Trophoblast cell (in vitro differentiated cells and primary cell): ENCODE measurements around the gene KCNIP4.

ENCODE experiments used
- DNase-seq, 2 donors: peaks; one replicate each; pipeline ENCODE4 v3.0.0-alpha.2; 2016
- H2AFZ ChIP-seq: 2 replicates; pipeline ENCODE4 v1.6.1; 2013; ENCODE audit warnings: low read length, moderate library complexity, mild to moderate bottlenecking; ENCODE audit not compliant: insufficient read depth, poor library complexity
- H2AK5ac ChIP-seq: 2 replicates; pipeline ENCODE4 v1.6.1; 2013; ENCODE audit warnings: mild to moderate bottlenecking, low read length
- H2BK120ac ChIP-seq: 2 replicates; pipeline ENCODE4 v1.6.1; 2013; ENCODE audit warnings: low read length, mild to moderate bottlenecking, moderate library complexity; ENCODE audit not compliant: insufficient read depth, poor library complexity
- H2BK12ac ChIP-seq: 2 replicates; pipeline ENCODE4 v1.6.1; 2013; ENCODE audit warnings: mild to moderate bottlenecking, low read length, moderate library complexity
- H2BK5ac ChIP-seq: 2 replicates; pipeline ENCODE4 v1.6.1; 2013; ENCODE audit warnings: low read length, low read depth, moderate library complexity, mild to moderate bottlenecking; ENCODE audit not compliant: poor library complexity
- H3K14ac ChIP-seq: 2 replicates; pipeline ENCODE4 v1.6.1; 2013; ENCODE audit warnings: mild to moderate bottlenecking, low read length
- H3K18ac ChIP-seq: 2 replicates; pipeline ENCODE4 v1.6.1; 2013; ENCODE audit warnings: mild to moderate bottlenecking, low read length
- H3K23ac ChIP-seq: 2 replicates; pipeline ENCODE4 v1.6.1; 2013; ENCODE audit warnings: low read length
- H3K27ac ChIP-seq: 2 replicates; pipeline ENCODE4 v1.5.1; 2013; ENCODE audit warnings: low read depth, mild to moderate bottlenecking, inconsistent platforms, low read length, moderate library complexity
- H3K27me3 ChIP-seq: 2 replicates; pipeline ENCODE4 v1.6.1; 2013; ENCODE audit warnings: inconsistent platforms, mild to moderate bottlenecking, low read length, moderate library complexity; ENCODE audit not compliant: insufficient read depth
- H3K36me3 ChIP-seq, 2 experiments: 1 replicate in 1 of 2; 2 replicates in 1 of 2; pipeline ENCODE4 v1.6.1; 2013; ENCODE audit warnings: low read length in 2 of 2, mild to moderate bottlenecking in 2 of 2, moderate library complexity in 1 of 2; ENCODE audit not compliant: insufficient read depth in 2 of 2, control insufficient read depth in 1 of 2
- H3K4ac ChIP-seq: 2 replicates; pipeline ENCODE4 v1.6.1; 2013; ENCODE audit warnings: low read depth, mild to moderate bottlenecking, low read length, moderate library complexity
- H3K4me1 ChIP-seq, 2 experiments: 1 replicate in 1 of 2; 2 replicates in 1 of 2; pipeline ENCODE4 v1.6.1; 2013; ENCODE audit warnings: low read length in 2 of 2, mild to moderate bottlenecking in 2 of 2, moderate library complexity in 1 of 2; ENCODE audit not compliant: insufficient read depth in 2 of 2, control insufficient read depth in 1 of 2
- H3K4me2 ChIP-seq: 2 replicates; pipeline ENCODE4 v1.6.1; 2013; ENCODE audit warnings: inconsistent platforms, mild to moderate bottlenecking, low read length, moderate library complexity
- H3K4me3 ChIP-seq: 2 replicates; pipeline ENCODE4 v1.5.1; 2013; ENCODE audit warnings: mild to moderate bottlenecking, low read depth, low read length, inconsistent platforms
- H3K79me1 ChIP-seq: one replicate; pipeline ENCODE4 v1.6.1; 2013; ENCODE audit warnings: low read length
- H3K79me2 ChIP-seq: 2 replicates; pipeline ENCODE4 v1.6.1; 2013; ENCODE audit warnings: low read length, mild to moderate bottlenecking; ENCODE audit not compliant: control insufficient read depth, insufficient read depth, poor library complexity
- H3K9ac ChIP-seq: 2 replicates; pipeline ENCODE4 v1.6.1; 2013; ENCODE audit warnings: mild to moderate bottlenecking, low read length
- H3K9me3 ChIP-seq: 2 replicates; pipeline ENCODE4 v1.6.1; 2013; ENCODE audit warnings: low read depth, mild to moderate bottlenecking, control low read depth, inconsistent platforms, low read length; ENCODE audit not compliant: insufficient read depth
- H4K12ac ChIP-seq: 2 replicates; pipeline ENCODE4 v1.6.1; 2013; ENCODE audit warnings: low read depth, mild to moderate bottlenecking, low read length, moderate library complexity
- H4K8ac ChIP-seq: 2 replicates; pipeline ENCODE4 v1.6.1; 2013; ENCODE audit warnings: low read depth, mild to moderate bottlenecking, low read length, moderate library complexity
- H4K91ac ChIP-seq: one replicate; pipeline ENCODE4 v1.6.1; 2013; ENCODE audit warnings: low read depth, mild to moderate bottlenecking, low read length, moderate library complexity
- WGBS: extraction: QIAGEN DNeasy Blood & Tissue Kit; methylation state at CpG from one replicate; pipeline ENCODE4 v1.1.7; 2013; ENCODE audit warnings: missing lambda C conversion rate; ENCODE audit not compliant: insufficient read length, insufficient coverage; ENCODE audit errors: extremely low coverage; 5-methylcytosine and 5-hydroxymethylcytosine counted together

KCNIP4 gene

GRCh38 chr4:21915761-21916160 lies 32.8 kb downstream of the KCNIP4 start:
- Histone ChIP-seq H2BK12ac (no peak overlapping the region), H4K91ac (no peak overlapping the region), H3K4me1 (no peaks in the 10 kb centered on the region), H4K8ac (no peak overlapping the region), H3K4me2 (no peak overlapping the region), H3K23ac (no peak overlapping the region), H3K36me3 (no peaks in the 10 kb centered on the region), H3K27me3 (no peaks in the 10 kb centered on the region), H3K18ac (no peak overlapping the region), H2AK5ac (no peak overlapping the region), H2BK120ac (no peak overlapping the region), H4K12ac (no peak overlapping the region), H2BK5ac (no peak overlapping the region), H3K4me3 (no peak overlapping the region), H3K79me2 (no peaks in the 10 kb centered on the region), H3K79me1 (no peaks in the 10 kb centered on the region), H3K14ac (no peak overlapping the region), H3K9me3 (no peaks in the 10 kb centered on the region), H2AFZ (no peak overlapping the region), H3K9ac (no peak overlapping the region), H3K27ac (no peak overlapping the region), H3K4ac (no peak overlapping the region)
- no CpG with 5 or more reads among the region's 3 CpGs for whole genome bisulfite sequencing
- no peak for DNase-seq

DNA sequence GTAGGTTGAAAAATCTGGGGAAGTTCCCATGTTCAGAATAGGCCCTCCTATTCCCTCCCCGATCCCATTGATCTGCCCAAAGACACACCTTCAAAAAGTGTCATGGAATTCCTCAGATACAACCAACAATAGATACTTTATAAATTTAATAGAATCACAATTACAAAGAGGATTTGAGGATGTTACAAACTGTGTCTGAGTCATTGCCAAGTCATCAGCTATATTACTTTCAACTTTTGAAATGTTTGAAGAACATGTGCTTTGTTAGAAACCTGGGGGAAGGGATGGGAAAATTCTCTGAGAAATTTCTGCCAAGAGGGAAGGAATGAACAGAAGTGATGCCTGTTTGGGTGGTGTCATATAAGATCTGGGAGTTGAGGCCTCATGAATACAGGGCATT lies 46.7 kb downstream of the KCNIP4 start:
- no peak overlapping the region for H2AK5ac ChIP-seq
- no peak overlapping the region for H2BK120ac ChIP-seq
- no peak overlapping the region for H4K12ac ChIP-seq
- H3K9me3 ChIP-seq: peaks cover 3% of the 10 kb centered on the region
- H3K4ac ChIP-seq: no peak overlapping the region
- H3K9ac ChIP-seq: no peak overlapping the region
- no peaks in the 10 kb centered on the region for H3K79me2 ChIP-seq
- DNase-seq: no peak
- H2AFZ ChIP-seq: no peak overlapping the region
- no peaks in the 10 kb centered on the region for H3K27me3 ChIP-seq
- H3K14ac ChIP-seq: no peak overlapping the region
- no CpG with 5 or more reads among the region's 1 CpG for WGBS
- H3K4me2 ChIP-seq: no peak overlapping the region
- no peak overlapping the region for H3K4me3 ChIP-seq
- H3K79me1 ChIP-seq: no peaks in the 10 kb centered on the region
- H3K23ac ChIP-seq: no peak overlapping the region
- no peaks in the 10 kb centered on the region for H3K36me3 ChIP-seq
- H3K18ac ChIP-seq: no peak overlapping the region
- no peak overlapping the region for H2BK5ac ChIP-seq
- no peak overlapping the region for H3K27ac ChIP-seq
- H3K4me1 ChIP-seq: no peaks in the 10 kb centered on the region
- H2BK12ac ChIP-seq: no peak overlapping the region
- no peak overlapping the region for H4K91ac ChIP-seq
- H4K8ac ChIP-seq: no peak overlapping the region

- Histone ChIP-seq H3K4me2 (no peak overlapping the region), H3K4me1 (no peaks in the 10 kb centered on the region), H3K79me1 (no peaks in the 10 kb centered on the region), H4K91ac (no peak overlapping the region), H4K12ac (no peak overlapping the region), H3K23ac (no peak overlapping the region), H3K27ac (no peak overlapping the region), H2BK5ac (no peak overlapping the region), H2AK5ac (no peak overlapping the region), H3K9me3 (peaks cover 3% of the 10 kb centered on the region), H3K27me3 (no peaks in the 10 kb centered on the region), H3K4ac (no peak overlapping the region), H2AFZ (no peak overlapping the region), H3K9ac (no peak overlapping the region), H3K79me2 (no peaks in the 10 kb centered on the region), H3K14ac (no peak overlapping the region), H2BK12ac (no peak overlapping the region), H3K18ac (no peak overlapping the region), H3K36me3 (no peaks in the 10 kb centered on the region), H2BK120ac (no peak overlapping the region), H3K4me3 (no peak overlapping the region), H4K8ac (no peak overlapping the region)
- no peak for DNase-seq
- no CpG with 5 or more reads among the region's 2 CpGs for WGBS
These were observed 47.3 kb downstream of the KCNIP4 start for GRCh38 chr4:21901281-21901680.

DNA sequence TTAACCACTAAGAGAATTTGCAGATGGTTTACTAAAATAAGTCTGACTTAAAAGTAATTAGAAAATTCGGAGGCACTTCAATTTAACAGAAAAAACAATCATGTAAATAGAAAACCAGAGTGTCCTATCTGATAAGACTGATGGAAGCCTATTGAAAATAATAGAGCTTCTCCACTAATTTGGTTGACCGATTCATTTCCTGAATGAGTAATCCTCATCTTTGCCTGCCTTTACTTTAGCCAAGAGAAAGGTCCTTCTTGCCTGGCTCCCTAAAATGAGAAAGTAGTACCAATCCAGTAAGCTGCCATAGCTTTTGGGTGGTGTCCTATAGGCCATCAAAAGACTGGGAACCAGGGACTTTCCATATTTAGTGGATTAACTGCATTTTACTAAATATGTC lies 48.4 kb downstream of the KCNIP4 start:
- no peak overlapping the region for H3K9ac ChIP-seq
- H3K14ac ChIP-seq: no peak overlapping the region
- H3K4me3 ChIP-seq: no peak overlapping the region
- H3K79me2 ChIP-seq: no peaks in the 10 kb centered on the region
- no peak overlapping the region for H2AFZ ChIP-seq
- DNase-seq: no peak
- H4K91ac ChIP-seq: no peak overlapping the region
- no peak overlapping the region for H3K23ac ChIP-seq
- H4K8ac ChIP-seq: no peak overlapping the region
- H2BK5ac ChIP-seq: no peak overlapping the region
- no peak overlapping the region for H3K27ac ChIP-seq
- H3K9me3 ChIP-seq: peaks cover 3% of the 10 kb centered on the region
- no peak overlapping the region for H2BK12ac ChIP-seq
- no peaks in the 10 kb centered on the region for H3K4me1 ChIP-seq
- H3K4me2 ChIP-seq: no peak overlapping the region
- no peak overlapping the region for H2AK5ac ChIP-seq
- H3K18ac ChIP-seq: no peak overlapping the region
- H3K27me3 ChIP-seq: no peaks in the 10 kb centered on the region
- H3K79me1 ChIP-seq: no peaks in the 10 kb centered on the region
- no peak overlapping the region for H3K4ac ChIP-seq
- no CpG with 5 or more reads among the region's 2 CpGs for WGBS
- H4K12ac ChIP-seq: no peak overlapping the region
- H2BK120ac ChIP-seq: no peak overlapping the region
- no peaks in the 10 kb centered on the region for H3K36me3 ChIP-seq
